ENCODE results near the gene AGTR1.
"Not testable (repeated sequence)": the region's sequence is repeated elsewhere in the genome, so short reads cannot be mapped to it uniquely, and the experiment has no call there.

Gene AGTR1

GRCh38 chr3:148718982-148719862 lies 21.5 kb downstream of the AGTR1 start:
- peak; percentile 43 for DNase-seq

DNA sequence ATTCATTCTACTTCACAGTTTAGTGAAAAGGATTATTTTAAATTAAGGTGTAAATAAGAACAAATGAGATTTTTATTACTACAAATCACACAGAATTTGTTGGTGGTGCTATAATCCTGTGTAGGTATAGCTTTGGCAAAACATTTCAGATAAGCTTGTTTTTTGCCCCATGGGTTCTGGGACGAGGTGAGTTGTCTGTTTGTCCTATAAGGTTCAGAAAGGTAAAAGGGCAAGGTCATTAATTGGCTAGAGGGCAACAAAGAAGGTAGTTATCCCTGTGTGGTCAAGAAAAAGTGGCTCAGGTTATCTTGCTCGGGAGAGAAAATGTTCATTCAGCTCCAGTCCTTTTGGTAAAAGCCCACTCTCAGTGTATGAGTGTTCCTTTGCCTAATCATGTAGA lies 23.2 kb downstream of the AGTR1 start:
- no peak for DNase-seq

DNA sequence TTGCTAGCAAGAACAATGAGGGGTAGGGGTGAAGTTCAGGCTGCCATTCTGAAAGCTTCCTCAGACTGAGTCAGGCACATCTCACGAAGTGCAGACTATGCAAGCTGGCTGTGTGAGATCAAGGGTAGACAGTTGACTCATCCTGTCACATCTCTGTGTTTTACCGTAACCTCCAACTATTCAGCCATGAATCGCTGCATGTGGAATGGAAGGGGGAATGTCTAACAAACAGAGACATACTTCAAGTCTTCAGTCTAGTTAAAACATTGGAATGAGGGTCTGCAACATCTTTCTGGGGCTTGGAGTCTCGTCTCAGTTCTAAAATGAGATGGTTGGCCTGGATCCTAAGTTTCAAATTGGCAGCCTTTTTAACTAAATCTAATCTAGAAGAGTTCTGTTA lies 25.9 kb downstream of the AGTR1 start:
- peak; percentile 94 for DNase-seq

DNA sequence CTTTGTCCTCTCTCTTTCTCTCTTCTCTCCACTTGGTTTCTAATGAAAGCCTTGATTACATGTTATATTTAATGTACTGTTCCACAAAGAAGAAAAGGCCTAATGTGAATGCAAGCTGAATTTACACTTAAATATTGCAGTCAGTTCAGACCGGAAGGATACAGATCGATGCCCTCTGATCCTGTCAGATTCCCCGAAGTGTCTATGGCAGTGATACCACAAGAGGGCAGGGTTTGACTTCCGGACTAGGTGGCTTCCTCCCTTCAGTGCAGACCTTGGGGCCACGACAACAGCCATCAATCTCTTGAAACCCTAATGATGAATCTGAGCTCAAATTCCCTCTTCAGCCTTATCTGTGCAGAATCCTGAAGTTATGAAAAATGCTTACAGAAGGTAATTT lies 29.5 kb downstream of the AGTR1 start:
- peak; percentile 60 for DNase-seq

- no peak for DNase-seq
These were observed 31.1 kb downstream of the AGTR1 start for GRCh38 chr3:148728753-148729152.

- peak; percentile 29 for DNase-seq
These were observed 31.9 kb downstream of the AGTR1 start for GRCh38 chr3:148729476-148730055.

GRCh38 chr3:148730676-148731075 lies 33.0 kb downstream of the AGTR1 start:
- no peak for DNase-seq

- DNase-seq: no peak
These were observed 37.9 kb downstream of the AGTR1 start for GRCh38 chr3:148735597-148735996.

DNA sequence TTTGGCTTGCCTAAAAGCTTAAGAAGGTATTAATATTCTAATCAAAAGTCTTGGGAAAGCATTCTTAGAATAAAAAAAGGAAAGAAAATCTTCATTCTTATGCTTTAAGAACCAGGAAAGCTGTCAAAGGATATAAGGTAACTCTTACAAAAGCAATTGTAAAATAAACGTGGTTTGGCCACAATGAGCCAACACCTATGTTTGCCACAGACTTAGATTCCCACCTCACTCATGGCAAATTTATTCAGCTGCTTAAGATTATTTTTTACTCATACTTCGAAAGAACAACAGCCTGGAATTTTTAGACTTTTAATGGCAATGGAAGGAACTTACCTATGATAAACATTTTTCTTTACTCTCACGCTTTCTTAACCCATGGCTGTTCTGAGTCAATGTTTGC lies 38.4 kb downstream of the AGTR1 start:
- DNase-seq: no peak

GRCh38 chr3:148737104-148737530 lies 39.4 kb downstream of the AGTR1 start:
- peak; percentile 17 for DNase-seq

DNA sequence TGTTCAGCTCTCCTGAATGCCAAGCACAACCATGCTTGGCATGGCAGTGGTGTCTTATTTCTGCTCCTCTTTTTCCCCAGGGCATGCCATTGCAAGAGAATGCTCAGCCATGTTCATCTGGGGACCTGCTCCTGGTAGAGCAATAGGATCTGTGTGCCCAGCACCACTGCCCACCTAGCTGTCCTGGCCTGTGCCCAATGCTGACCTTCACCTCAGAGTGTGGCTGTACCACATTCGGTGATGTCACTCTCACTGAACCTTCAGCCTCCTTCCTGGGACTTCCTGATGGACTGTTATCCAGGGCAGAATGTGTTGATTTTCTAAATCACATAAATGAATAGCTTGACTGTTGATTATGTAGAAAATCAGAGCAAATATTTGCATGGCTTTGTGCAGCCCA lies 42.0 kb downstream of the AGTR1 start:
- no peak for DNase-seq

DNA sequence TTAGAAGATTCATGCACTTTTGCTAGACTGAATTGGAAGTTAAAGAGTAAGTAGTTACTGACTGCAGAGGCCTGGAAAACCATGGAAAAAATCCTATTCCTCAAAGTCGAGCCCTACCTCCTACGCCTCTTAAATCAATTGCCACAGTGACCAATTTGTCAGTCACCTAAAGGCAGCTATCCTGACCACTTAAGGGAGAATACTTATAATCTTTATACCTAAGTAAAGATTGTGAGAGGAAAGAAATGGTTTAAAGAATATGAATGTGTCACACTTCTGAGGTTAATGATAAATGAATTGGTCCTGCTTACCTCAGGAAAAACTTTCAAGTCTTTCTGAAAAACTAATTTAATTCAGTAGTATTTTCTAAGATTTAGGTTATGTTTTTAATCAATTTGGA lies 42.6 kb downstream of the AGTR1 start:
- DNase-seq: no peak

- DNase-seq: no peak
These were observed 43.5 kb downstream of the AGTR1 start for GRCh38 chr3:148741219-148741618.

DNA sequence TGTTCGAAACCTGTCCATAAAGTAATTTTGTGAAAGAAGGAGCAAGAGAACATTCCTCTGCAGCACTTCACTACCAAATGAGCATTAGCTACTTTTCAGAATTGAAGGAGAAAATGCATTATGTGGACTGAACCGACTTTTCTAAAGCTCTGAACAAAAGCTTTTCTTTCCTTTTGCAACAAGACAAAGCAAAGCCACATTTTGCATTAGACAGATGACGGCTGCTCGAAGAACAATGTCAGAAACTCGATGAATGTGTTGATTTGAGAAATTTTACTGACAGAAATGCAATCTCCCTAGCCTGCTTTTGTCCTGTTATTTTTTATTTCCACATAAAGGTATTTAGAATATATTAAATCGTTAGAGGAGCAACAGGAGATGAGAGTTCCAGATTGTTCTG lies 44.4 kb downstream of the AGTR1 start:
- no peak for DNase-seq

GRCh38 chr3:148746053-148746452 lies 48.4 kb downstream of the AGTR1 start:
- no peak for DNase-seq

DNA sequence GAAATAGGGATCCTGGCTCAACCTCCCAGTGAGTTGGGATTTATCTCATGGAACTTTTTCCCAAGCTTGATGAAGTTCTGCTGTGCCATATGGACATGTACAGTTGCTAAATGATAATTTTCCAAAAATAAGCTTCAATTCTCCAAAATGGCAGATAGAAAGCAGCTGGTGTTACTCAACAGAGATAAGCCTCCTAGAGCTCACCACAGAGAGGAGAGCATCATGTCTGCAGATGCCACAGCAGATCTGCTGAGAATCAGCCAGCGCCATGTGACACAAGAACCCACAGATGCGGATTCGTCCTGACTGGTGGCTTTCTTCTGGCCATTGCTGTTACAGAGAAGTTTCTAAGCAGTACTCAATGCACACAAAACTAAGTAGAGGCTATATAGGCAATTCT lies 50.6 kb downstream of the AGTR1 start:
- DNase-seq: no peak

DNA sequence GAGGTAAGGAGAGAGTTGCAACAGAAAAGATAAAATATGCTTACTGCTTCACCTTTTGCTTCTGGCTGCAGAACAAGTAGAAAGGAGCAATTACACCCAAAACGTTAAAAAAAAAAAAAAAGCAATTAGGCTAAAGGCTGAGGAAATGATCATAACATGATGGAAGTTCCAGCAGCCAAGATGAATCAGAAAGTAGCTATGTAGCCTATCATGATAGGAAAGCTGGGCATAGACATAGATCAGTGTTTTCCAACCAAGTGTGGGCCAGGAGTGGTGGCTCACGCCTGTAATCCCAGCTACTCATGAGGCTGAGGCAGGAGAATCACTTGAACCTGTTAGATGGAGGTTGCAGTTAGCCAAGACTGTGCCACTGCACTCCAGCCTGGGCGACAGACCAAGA lies 52.6 kb downstream of the AGTR1 start:
- DNase-seq: peak; percentile 18

DNA sequence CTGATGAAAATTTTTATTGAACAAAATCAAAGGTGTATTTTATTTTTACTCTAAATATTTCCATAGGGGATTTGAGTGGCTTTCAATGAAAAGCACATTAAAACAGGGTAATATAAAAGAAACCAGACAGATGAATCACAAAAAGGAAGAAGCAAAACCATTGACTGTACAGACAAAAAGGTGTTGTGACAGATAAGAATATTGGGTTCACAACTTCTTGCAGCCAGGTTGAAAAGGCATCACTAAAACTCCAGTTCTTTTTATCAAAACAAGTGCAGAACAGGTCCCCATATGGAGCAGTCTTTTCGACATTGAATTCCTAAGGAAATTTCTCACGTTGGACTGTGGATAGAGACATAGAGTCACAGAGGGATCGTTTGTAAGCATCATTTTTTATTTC lies 53.8 kb downstream of the AGTR1 start:
- DNase-seq: no peak

- not testable (repeated sequence) for DNase-seq
These were observed 55.7 kb downstream of the AGTR1 start for GRCh38 chr3:148753385-148753784.

- no peak for DNase-seq
These were observed 57.9 kb downstream of the AGTR1 start for GRCh38 chr3:148755570-148755969.

DNA sequence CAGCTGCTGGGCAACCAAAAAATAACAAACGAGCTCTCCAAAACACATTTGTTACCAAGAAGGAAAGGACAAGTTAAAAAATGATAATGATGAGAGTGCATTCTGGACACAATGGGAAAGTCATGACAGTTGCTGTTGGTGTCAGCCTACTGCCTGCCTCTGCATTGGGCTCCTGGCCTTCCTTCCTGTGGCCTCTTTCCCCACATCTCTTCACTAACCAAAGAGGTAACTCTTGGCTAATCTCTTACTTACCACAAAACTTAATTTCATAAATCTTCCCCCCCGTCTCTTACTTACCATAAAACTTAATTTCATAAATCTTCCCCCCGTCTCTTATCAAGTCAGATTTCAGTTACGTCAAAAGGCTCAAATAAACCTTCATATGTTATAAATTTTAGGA lies 58.6 kb downstream of the AGTR1 start:
- no peak for DNase-seq

- DNase-seq: peak; percentile 88
These were observed 59.8 kb downstream of the AGTR1 start for GRCh38 chr3:148757238-148758215.

GRCh38 chr3:148758303-148758884 lies 60.7 kb downstream of the AGTR1 start:
- peak; percentile 11 for DNase-seq

All from fibroblast of upper back skin (primary cell).